AG09309 (cell line): ENCODE data around the gene STAC2.
A peak's percentile ranks its signal among the peaks of the same experiment; 100 is the strongest.

Experiments
- DNase-seq: peaks from one replicate; pipeline ENCODE4 v3.0.0-alpha.2; 2010; ENCODE audit warnings: low read depth
- H3K4me3 ChIP-seq: 2 replicates; pipeline ENCODE4 v1.5.1; 2011; ENCODE audit warnings: mild to moderate bottlenecking, low read depth, low read length, moderate library complexity; ENCODE audit not compliant: control insufficient read depth
- CTCF ChIP-seq: IDR thresholded peaks from 2 replicates; pipeline ENCODE4 v1.5.1; 2011; ENCODE audit warnings: mild to moderate bottlenecking, low read depth, low read length, inconsistent platforms; ENCODE audit not compliant: insufficient read depth, control insufficient read depth; ENCODE audit errors: missing control alignments

The STAC2 gene

GRCh38 chr17:39200070-39200879 lies 25.5 kb downstream of the STAC2 start, which contains the start of gene RPL19:
Gene RPL19 (plus strand): TSS chr17:39200283. CDS start chr17:39200345, 62 bp downstream.
- peak within 1 kb of the TSS; percentile 84 for H3K4me3 ChIP-seq
- TF ChIP-seq CTCF: no peak
- no peak for DNase-seq

GRCh38 chr17:39199820-39200069 lies 26.0 kb downstream of the STAC2 start:
- peak; percentile 80 for DNase-seq
- no peak for TF ChIP-seq CTCF
- H3K4me3 ChIP-seq: peak overlapping the region; percentile 84

- no peak for DNase-seq
- TF ChIP-seq CTCF: no peak
- H3K4me3 ChIP-seq: peak overlapping the region; percentile 94; the same call in 1 of the 2 replicates
Observed at GRCh38 chr17:39198186-39198566, 27.6 kb downstream of the STAC2 start.

GRCh38 chr17:39197380-39198185 lies 28.2 kb downstream of the STAC2 start, which contains the start of gene CACNB1:
Gene CACNB1 (minus strand): TSS chr17:39197669. CDS start chr17:39197495, 174 bp downstream.
- DNase-seq: no peak
- TF ChIP-seq CTCF: no peak
- H3K4me3 ChIP-seq: peak within 1 kb of the TSS; percentile 94

GRCh38 chr17:39196808-39197291 lies 28.9 kb downstream of the STAC2 start:
- H3K4me3 ChIP-seq: peak overlapping the region; percentile 94
- DNase-seq: no peak
- TF ChIP-seq CTCF: no peak

GRCh38 chr17:39196241-39196807 lies 29.4 kb downstream of the STAC2 start:
- no peak for TF ChIP-seq CTCF
- peak overlapping the region; percentile 94 for H3K4me3 ChIP-seq
- no peak for DNase-seq
